K562 (cell line): ENCODE measurements around the gene DNAJB6. TPM values are rescaled to one million over a fixed set of nuclear protein-coding genes. Genes with fewer than 3 reads are reported as not detected.

Experiments used
- ATAC-seq: fragments of 200-7000 bp; cut with Tn5 transposase; 3 replicates; pipeline ENCODE4 v1.9.1; 2020; ENCODE audit warnings: moderate library complexity
- BruUV-seq: library from RNA; stranded (reverse); fragments of 400-500 nt; replicated peaks from 2 replicates; lab custom pipeline; 2021; lab: Mats Ljungman, UMichigan
- CTCF ChIA-PET: fragments of 300-600 bp; formaldehyde crosslinking; extraction: SDS; loops from one replicate; lab custom pipeline; 2021; ENCODE audit warnings: low intra/inter-chr PET ratio; lab: Yijun Ruan, JAX
- POLR2A ChIA-PET: fragments of 300-600, 350-650 bp; sonication (Branson Sonifier 250); formaldehyde crosslinking; extraction: SDS; loops from one replicate; lab custom pipeline; 2021; ENCODE audit warnings: antibody characterized with exemption, inconsistent platforms; lab: Yijun Ruan, JAX
- DNase-seq, 4 experiments: peaks; one replicate each; pipeline versions ENCODE4 v3.0.0 to v3.0.0-alpha.2; 2011 to 2018; ENCODE audit warnings: low spot score in 3 of 4, mixed read lengths in 3 of 4; ENCODE audit errors: extremely low read depth in 1 of 4
- FAIRE-seq: peaks from 2 replicates; lab custom pipeline; 2011; peaks lifted over from hg19 to GRCh38; lab: Jason Lieb, UNC
- H2AFZ ChIP-seq: 2 replicates; pipeline ENCODE4 v1.6.0; 2011; ENCODE audit warnings: low read depth, low read length, control low read depth, inconsistent platforms
- H3K27ac ChIP-seq: fragments of 200-600 bp; 3 replicates; pipeline ENCODE4 v1.8.0; 2011; ENCODE audit warnings: low read depth, mild to moderate bottlenecking, control low read depth, inconsistent platforms, low read length, moderate library complexity, mixed read lengths; ENCODE audit errors: extremely low read depth
- H3K27me3 ChIP-seq, 2 experiments: fragments of 300-600 bp in 1 of 2; 2 replicates in 1 of 2; 3 replicates in 1 of 2; pipeline versions ENCODE4 v1.6.0 to v1.8.0; 2011; ENCODE audit warnings: inconsistent platforms in 2 of 2, low read length in 2 of 2, mild to moderate bottlenecking in 1 of 2, mixed read lengths in 1 of 2, moderate library complexity in 1 of 2; ENCODE audit not compliant: control insufficient read depth in 2 of 2, insufficient read depth in 2 of 2
- H3K36me3 ChIP-seq: fragments of 300-600 bp; 3 replicates; pipeline ENCODE4 v1.8.0; 2011; ENCODE audit warnings: mild to moderate bottlenecking, low read length, inconsistent platforms; ENCODE audit not compliant: control insufficient read depth, insufficient read depth
- H3K4me1 ChIP-seq, 2 experiments: fragments of 200-600 bp in 1 of 2; replicated peaks in 1 of 2; 2 replicates in 1 of 2; 3 replicates in 1 of 2; pipeline versions ENCODE4 v1.5.1 to v1.8.0; 2011; ENCODE audit warnings: inconsistent platforms in 2 of 2, low read length in 2 of 2, mild to moderate bottlenecking in 1 of 2, mixed read lengths in 1 of 2, moderate library complexity in 1 of 2; ENCODE audit not compliant: control insufficient read depth in 2 of 2, insufficient read depth in 2 of 2
- H3K4me2 ChIP-seq: 2 replicates; pipeline ENCODE4 v1.6.1; 2011; ENCODE audit warnings: low read length, control low read depth, inconsistent platforms, mixed read lengths; ENCODE audit not compliant: insufficient read depth
- H3K4me3 ChIP-seq: fragments of 200-600 bp; sonication (generic), shearing (Covaris generic); 2 replicates; pipeline ENCODE4 v1.5.1; 2016; ENCODE audit warnings: control low read depth, inconsistent platforms
- H3K79me2 ChIP-seq: fragments of 200-600 bp; 3 replicates; pipeline ENCODE4 v1.8.0; 2011; ENCODE audit warnings: low read length, inconsistent platforms; ENCODE audit not compliant: control insufficient read depth, insufficient read depth
- H3K9ac ChIP-seq, 2 experiments: 2 replicates each; pipeline versions ENCODE4 v1.6.0 to v1.6.1; 2011; ENCODE audit warnings: low read depth in 2 of 2, low read length in 2 of 2, control low read depth in 1 of 2, inconsistent platforms in 1 of 2, mild to moderate bottlenecking in 1 of 2, mixed read lengths in 1 of 2; ENCODE audit not compliant: insufficient read depth in 1 of 2
- H3K9me1 ChIP-seq: one replicate; pipeline ENCODE4 v1.6.0; 2011; ENCODE audit warnings: inconsistent platforms, mild to moderate bottlenecking, low read length, moderate library complexity; ENCODE audit not compliant: control insufficient read depth, insufficient read depth
- H3K9me3 ChIP-seq: replicated peaks from 2 replicates; pipeline ENCODE4 v1.5.1; 2011; ENCODE audit warnings: low read depth, low read length, inconsistent platforms; ENCODE audit not compliant: control insufficient read depth, insufficient read depth
- H4K20me1 ChIP-seq: replicated peaks from 2 replicates; pipeline ENCODE4 v1.6.1; 2011; ENCODE audit warnings: low read length, inconsistent platforms, mixed read lengths; ENCODE audit not compliant: control insufficient read depth, insufficient read depth
- CAMTA2 ChIP-seq: fragments of 250-450 bp; sonication (Bioruptor Pico); conservative IDR thresholded peaks from 2 replicates; pipeline ENCODE4 v1.5.1; 2022
- CC2D1A ChIP-seq: fragments of 450-650 bp; IDR thresholded peaks from 2 replicates; pipeline ENCODE4 v1.6.1; 2017; ENCODE audit warnings: mild to moderate bottlenecking
- ELF1 ChIP-seq: fragments of 200-800 bp; sonication (Bioruptor generic); IDR thresholded peaks from 2 replicates; pipeline ENCODE4 v1.6.1; 2016; ENCODE audit warnings: missing genetic modification characterization, missing compliant biosample characterization
- HDAC6 ChIP-seq: IDR thresholded peaks from 2 replicates; pipeline ENCODE4 v1.6.1; 2012; ENCODE audit warnings: low read depth, mild to moderate bottlenecking, control low read depth, inconsistent platforms, low read length, moderate library complexity
- ILK ChIP-seq: fragments of 450-650 bp; IDR thresholded peaks from 2 replicates; pipeline ENCODE4 v1.6.1; 2016; ENCODE audit warnings: missing genetic modification characterization, low read depth, mild to moderate bottlenecking, missing compliant biosample characterization, moderate library complexity, borderline replicate concordance
- MCM7 ChIP-seq, 2 experiments: fragments of 450-650 bp; IDR thresholded peaks; 2 replicates each; pipeline ENCODE4 v1.6.1; 2016 to 2018
- MTA2 ChIP-seq: fragments of 450-650 bp; IDR thresholded peaks from 2 replicates; pipeline ENCODE4 v1.6.1; 2016; ENCODE audit warnings: low read depth
- NONO ChIP-seq, 2 experiments: fragments of 200-400 bp in 1 of 2; fragments of 450-650 bp in 1 of 2; formaldehyde crosslinking in 1 of 2; IDR thresholded peaks; 2 replicates each; pipeline ENCODE4 v1.6.1; 2017; ENCODE audit warnings: low read depth in 2 of 2, mild to moderate bottlenecking in 2 of 2, moderate library complexity in 2 of 2, low read length in 1 of 2
- SAFB ChIP-seq: fragments of 200-400 bp; formaldehyde crosslinking; IDR thresholded peaks from 2 replicates; pipeline ENCODE4 v1.6.1; 2017; ENCODE audit warnings: low read depth, low read length, borderline replicate concordance
- TEAD4 ChIP-seq, 2 experiments: sonication (generic) in 1 of 2; formaldehyde crosslinking in 1 of 2; IDR thresholded peaks; 2 replicates each; pipeline versions ENCODE4 v1.6.1 to v1.8.0; 2012 to 2022; ENCODE audit warnings: borderline replicate concordance in 1 of 2, inconsistent platforms in 1 of 2, low read length in 1 of 2, mild to moderate bottlenecking in 1 of 2, missing genetic modification reagents in 1 of 2
- ZBTB17 ChIP-seq: fragments of 450-650 bp; formaldehyde crosslinking; IDR thresholded peaks from 2 replicates; pipeline ENCODE4 v1.4.0; 2020; ENCODE audit warnings: mild to moderate bottlenecking
- ZBTB7A ChIP-seq: IDR thresholded peaks from 2 replicates; pipeline ENCODE4 v1.6.1; 2011; ENCODE audit warnings: low read depth, mild to moderate bottlenecking, low read length, moderate library complexity, borderline replicate concordance; ENCODE audit not compliant: control insufficient read depth
- ZC3H8 ChIP-seq: fragments of 450-650 bp; IDR thresholded peaks from 2 replicates; pipeline ENCODE4 v1.6.1; 2017
- ZEB2 ChIP-seq: fragments of 450-650 bp; IDR thresholded peaks from 2 replicates; pipeline ENCODE4 v1.6.1; 2016
- ZNF384 ChIP-seq: IDR thresholded peaks from 2 replicates; pipeline ENCODE4 v1.6.1; 2012; ENCODE audit warnings: low read depth, low read length, improper control_type of control experiment
- ZNF584 ChIP-seq: fragments of 200-800 bp; sonication (Bioruptor generic); IDR thresholded peaks from 2 replicates; pipeline ENCODE4 v1.6.1; 2016; ENCODE audit warnings: low read depth, mild to moderate bottlenecking, missing genetic modification characterization, missing compliant biosample characterization
- ZNF785 ChIP-seq: fragments of 250-450 bp; sonication (Bioruptor Pico); IDR thresholded peaks from 2 replicates; pipeline ENCODE4 v1.4.0; 2020; ENCODE audit warnings: mild to moderate bottlenecking
- WGBS: fragments of 100-300 bp; shearing (Covaris generic); methylation state at CpG from one replicate; pipeline ENCODE4 v1.1.6; 2016; ENCODE audit warnings: low coverage, mixed read lengths; ENCODE audit not compliant: insufficient coverage; ENCODE audit errors: missing lambda C conversion rate; 5-methylcytosine and 5-hydroxymethylcytosine counted together
- in situ Hi-C: fragments of 300-500 bp; cut with MboI; formaldehyde crosslinking; loops from 4 replicates; pipeline ENCODE4 v1.15.0; 2018; ENCODE audit warnings: inconsistent platforms, mixed read lengths
- intact Hi-C: fragments of 100-400 bp; cut with micrococcal nuclease; formaldehyde crosslinking; loops from 2 replicates; pipeline ENCODE4 v1.14.2; 2022
- polyA plus RNA-seq, 8 experiments: library from polyadenylated mRNA; depleted of rRNA in 4 of 8; stranded (reverse) in 5 of 8; unstranded in 3 of 8; fragments of >200 nt; fragmentation: Nextera tagmentation in 2 of 8; fragmentation: Illumina TruSeq in 1 of 8; extraction: Ambion mirVana in 2 of 8; extraction: Trizol in 1 of 8; gene quantifications; 2 replicates each; pipeline versions ENCODE4 v1.2.1 to v1.2.3, GENCODE V29; 2011 to 2014; ENCODE audit warnings: inconsistent platforms in 1 of 8, missing spikeins in 1 of 8
- total RNA-seq, 7 experiments: library from RNA; depleted of rRNA in 6 of 7; stranded (reverse); fragments of >200 nt in 6 of 7; fragmentation: Illumina TruSeq in 2 of 7; extraction: Trizol in 2 of 7; gene quantifications; 2 replicates each; pipeline versions ENCODE4 v1.2.1 to v1.2.3, GENCODE V29; 2011 to 2021; ENCODE audit warnings: low replicate concordance in 1 of 7
- TF ChIP-seq, protein P1 (sequence below): fragments of 250-450 bp; sonication (Bioruptor Pico); IDR thresholded peaks from 2 replicates; pipeline ENCODE4 v1.4.0; 2020; ENCODE audit warnings: borderline replicate concordance
- TF ChIP-seq, protein P2 (sequence below): fragments of 450-650 bp; IDR thresholded peaks from 2 replicates; pipeline ENCODE4 v1.6.1; 2017; ENCODE audit warnings: antibody characterized with exemption, mild to moderate bottlenecking

DNAJB6 gene
- total and polyA plus RNA-seq, 9 of the 15 experiments (the other 6 are each of a cell fraction or from before 2014, with no cell fraction given), result 84.5 to 158 (median 135) TPM

DNA sequence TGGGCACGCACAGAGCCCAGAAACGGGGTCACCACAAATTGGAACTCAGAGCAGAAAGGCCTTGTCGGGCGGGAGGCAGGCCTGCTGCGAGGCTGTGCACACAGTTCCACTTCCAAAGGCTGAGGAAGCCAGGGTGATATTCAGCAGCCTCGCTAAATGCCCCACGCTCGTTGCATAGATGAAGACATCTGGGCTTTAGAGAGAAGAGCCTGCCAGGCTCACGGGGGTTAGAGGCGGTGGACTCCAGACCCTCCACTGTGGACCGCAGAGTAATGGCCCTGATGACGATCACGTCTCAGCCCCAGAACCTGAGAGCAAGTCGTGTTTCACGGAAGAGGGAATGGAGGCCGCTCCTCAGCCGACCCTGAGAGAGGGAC is 104.2 kb downstream of the DNAJB6 start:
- TF ChIP-seq ELF1 (tag) (no peak), SAFB (no peak), ZBTB7A (no peak), ZBTB17 (CRISPR knock-in tag) (no peak), ZC3H8 (no peak), HDAC6 (no peak), MTA2 (no peak), NONO (IDR thresholded peaks at IDR 0.05; ENCODE audit: low read depth in 2 of 2, low read length in 1 of 2) (no peak), ILK (tag) (no peak), ZEB2 (no peak), TEAD4 (IDR thresholded peaks at IDR 0.05; ENCODE audit: low read length) (no peak), TEAD4 (CRISPR knock-in tag; IDR thresholded peaks at IDR 0.05; ENCODE audit: borderline replicate concordance) (no peak), CAMTA2 (CRISPR knock-in tag) (no peak), ZNF584 (no peak), CC2D1A (no peak), ZNF384 (no peak), ZNF785 (CRISPR knock-in tag) (no peak), MCM7 (IDR thresholded peaks at IDR 0.05) (no peak)
- TF ChIP-seq, protein P1, sequence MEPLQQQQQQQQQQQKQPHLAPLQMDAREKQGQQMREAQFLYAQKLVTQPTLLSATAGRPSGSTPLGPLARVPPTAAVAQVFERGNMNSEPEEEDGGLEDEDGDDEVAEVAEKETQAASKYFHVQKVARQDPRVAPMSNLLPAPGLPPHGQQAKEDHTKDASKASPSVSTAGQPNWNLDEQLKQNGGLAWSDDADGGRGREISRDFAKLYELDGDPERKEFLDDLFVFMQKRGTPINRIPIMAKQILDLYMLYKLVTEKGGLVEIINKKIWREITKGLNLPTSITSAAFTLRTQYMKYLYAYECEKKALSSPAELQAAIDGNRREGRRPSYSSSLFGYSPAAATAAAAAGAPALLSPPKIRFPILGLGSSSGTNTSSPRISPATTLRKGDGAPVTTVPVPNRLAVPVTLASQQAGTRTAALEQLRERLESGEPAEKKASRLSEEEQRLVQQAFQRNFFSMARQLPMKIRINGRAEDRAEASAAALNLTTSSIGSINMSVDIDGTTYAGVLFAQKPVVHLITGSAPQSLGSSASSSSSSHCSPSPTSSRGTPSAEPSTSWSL (CRISPR knock-in tag), result no peak
- TF ChIP-seq, protein P2, sequence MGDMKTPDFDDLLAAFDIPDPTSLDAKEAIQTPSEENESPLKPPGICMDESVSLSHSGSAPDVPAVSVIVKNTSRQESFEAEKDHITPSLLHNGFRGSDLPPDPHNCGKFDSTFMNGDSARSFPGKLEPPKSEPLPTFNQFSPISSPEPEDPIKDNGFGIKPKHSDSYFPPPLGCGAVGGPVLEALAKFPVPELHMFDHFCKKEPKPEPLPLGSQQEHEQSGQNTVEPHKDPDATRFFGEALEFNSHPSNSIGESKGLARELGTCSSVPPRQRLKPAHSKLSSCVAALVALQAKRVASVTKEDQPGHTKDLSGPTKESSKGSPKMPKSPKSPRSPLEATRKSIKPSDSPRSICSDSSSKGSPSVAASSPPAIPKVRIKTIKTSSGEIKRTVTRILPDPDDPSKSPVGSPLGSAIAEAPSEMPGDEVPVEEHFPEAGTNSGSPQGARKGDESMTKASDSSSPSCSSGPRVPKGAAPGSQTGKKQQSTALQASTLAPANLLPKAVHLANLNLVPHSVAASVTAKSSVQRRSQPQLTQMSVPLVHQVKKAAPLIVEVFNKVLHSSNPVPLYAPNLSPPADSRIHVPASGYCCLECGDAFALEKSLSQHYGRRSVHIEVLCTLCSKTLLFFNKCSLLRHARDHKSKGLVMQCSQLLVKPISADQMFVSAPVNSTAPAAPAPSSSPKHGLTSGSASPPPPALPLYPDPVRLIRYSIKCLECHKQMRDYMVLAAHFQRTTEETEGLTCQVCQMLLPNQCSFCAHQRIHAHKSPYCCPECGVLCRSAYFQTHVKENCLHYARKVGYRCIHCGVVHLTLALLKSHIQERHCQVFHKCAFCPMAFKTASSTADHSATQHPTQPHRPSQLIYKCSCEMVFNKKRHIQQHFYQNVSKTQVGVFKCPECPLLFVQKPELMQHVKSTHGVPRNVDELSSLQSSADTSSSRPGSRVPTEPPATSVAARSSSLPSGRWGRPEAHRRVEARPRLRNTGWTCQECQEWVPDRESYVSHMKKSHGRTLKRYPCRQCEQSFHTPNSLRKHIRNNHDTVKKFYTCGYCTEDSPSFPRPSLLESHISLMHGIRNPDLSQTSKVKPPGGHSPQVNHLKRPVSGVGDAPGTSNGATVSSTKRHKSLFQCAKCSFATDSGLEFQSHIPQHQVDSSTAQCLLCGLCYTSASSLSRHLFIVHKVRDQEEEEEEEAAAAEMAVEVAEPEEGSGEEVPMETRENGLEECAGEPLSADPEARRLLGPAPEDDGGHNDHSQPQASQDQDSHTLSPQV, result no peak
- Histone ChIP-seq H3K27ac (no peak overlapping the region), H3K9me3 (no peaks in the 10 kb centered on the region), H2AFZ (no peak overlapping the region), H3K4me2 (no peak overlapping the region), H3K4me1 (peaks cover 0 to 12% of the 10 kb centered on the region in 2 experiments; a peak in 1 of 5 replicates), H3K79me2 (no peaks in the 10 kb centered on the region), H3K9me1 (no peaks in the 10 kb centered on the region), H4K20me1 (no peaks in the 10 kb centered on the region; the same call in 1 of the 2 replicates), H3K27me3 (peaks cover 38 to 69% of the 10 kb centered on the region in 2 experiments), H3K4me3 (no peak overlapping the region), H3K36me3 (no peaks in the 10 kb centered on the region), H3K9ac (no peak overlapping the region)
- FAIRE-seq (no peak), DNase-seq (no peak), ATAC-seq (no peak)
- intact Hi-C loops (no loop called here), in situ Hi-C loops (no loop called here)
- WGBS, result 27% methylated on average over 17 of the region's 17 CpGs
- BruUV-seq, result no TSS peak
- POLR2A ChIA-PET, result no interaction called here
- CTCF ChIA-PET, result no interaction called here
